NCI-H1417 treated with DMSO at 0.1 percent for 48 hours (cell line): ENCODE data around the gene ITPR1.

Source experiments
- DNase-seq: peaks from one replicate; lab custom pipeline; 2025; lab: John Stamatoyannopoulos, UW

Gene ITPR1

GRCh38 chr3:4829031-4829394 is 335.9 kb downstream of the ITPR1 start:
- DNase-seq = no peak

GRCh38 chr3:4830586-4830914 is 337.4 kb downstream of the ITPR1 start:
- no peak for DNase-seq

- no peak for DNase-seq
Observed at GRCh38 chr3:4831580-4831950, 338.4 kb downstream of the ITPR1 start.

GRCh38 chr3:4833471-4833870 is 340.3 kb downstream of the ITPR1 start:
- no peak for DNase-seq

GRCh38 chr3:4834403-4834866 is 341.3 kb downstream of the ITPR1 start:
- no peak for DNase-seq

GRCh38 chr3:4835616-4836043 is 342.5 kb downstream of the ITPR1 start:
- DNase-seq = no peak

- no peak for DNase-seq
Observed at GRCh38 chr3:4836516-4836915, 343.4 kb downstream of the ITPR1 start.

- no peak for DNase-seq
Observed at GRCh38 chr3:4837374-4837930, 344.3 kb downstream of the ITPR1 start.

- DNase-seq = no peak
Observed at GRCh38 chr3:4838621-4839022, 345.5 kb downstream of the ITPR1 start.

- no peak for DNase-seq
Observed at GRCh38 chr3:4839278-4839677, 346.1 kb downstream of the ITPR1 start.

- no peak for DNase-seq
Observed at GRCh38 chr3:4841225-4841624, 348.1 kb downstream of the ITPR1 start.

GRCh38 chr3:4841776-4842440 is 348.8 kb downstream of the ITPR1 start:
- no peak for DNase-seq

GRCh38 chr3:4843619-4844018 is 350.5 kb downstream of the ITPR1 start:
- DNase-seq = no peak

- DNase-seq = no peak
Observed at GRCh38 chr3:4845882-4846281, 352.7 kb downstream of the ITPR1 start.

- DNase-seq = peak; percentile 62
Observed at GRCh38 chr3:4846543-4846942, 353.4 kb downstream of the ITPR1 start.

- no peak for DNase-seq
Observed at GRCh38 chr3:4848176-4848825, 355.2 kb downstream of the ITPR1 start.

- no peak for DNase-seq
Observed at GRCh38 chr3:4849136-4849535, 356.0 kb downstream of the ITPR1 start.

- no peak for DNase-seq
Observed at GRCh38 chr3:4849739-4850138, 356.6 kb downstream of the ITPR1 start.

GRCh38 chr3:4850211-4850927 is 357.2 kb downstream of the ITPR1 start:
- DNase-seq = no peak

GRCh38 chr3:4850928-4851265 is 357.7 kb downstream of the ITPR1 start:
- DNase-seq = no peak

- no peak for DNase-seq
Observed at GRCh38 chr3:4852780-4853748, 359.9 kb downstream of the ITPR1 start.

- no peak for DNase-seq
Observed at GRCh38 chr3:4853749-4854140, 360.6 kb downstream of the ITPR1 start.
